GM12874 (cell line): ENCODE measurements around the gene AVL9.

Source experiments
- CTCF ChIP-seq: IDR thresholded peaks from 2 replicates; pipeline ENCODE4 v1.5.1; 2011; ENCODE audit warnings: low read depth, mild to moderate bottlenecking, control low read depth, low read length, moderate library complexity; ENCODE audit not compliant: insufficient read depth

The AVL9 gene

GRCh38 chr7:32532086-32532485 lies 36.8 kb downstream of the AVL9 start:
- no peak for TF ChIP-seq CTCF

GRCh38 chr7:32532716-32533115 lies 37.4 kb downstream of the AVL9 start:
- no peak for TF ChIP-seq CTCF

- no peak for TF ChIP-seq CTCF
Observed at GRCh38 chr7:32533276-32534029, 38.2 kb downstream of the AVL9 start.

GRCh38 chr7:32535162-32535702 lies 39.9 kb downstream of the AVL9 start:
- TF ChIP-seq CTCF = no peak

GRCh38 chr7:32536016-32536415 lies 40.7 kb downstream of the AVL9 start:
- TF ChIP-seq CTCF = no peak

- no peak for TF ChIP-seq CTCF
Observed at GRCh38 chr7:32536585-32536984, 41.3 kb downstream of the AVL9 start.

GRCh38 chr7:32537760-32538159 lies 42.5 kb downstream of the AVL9 start:
- no peak for TF ChIP-seq CTCF

GRCh38 chr7:32539366-32539765 lies 44.1 kb downstream of the AVL9 start:
- no peak for TF ChIP-seq CTCF
